H9 (cell line): Measurements from ENCODE around the gene SS18L1. TPM values are rescaled to one million over a fixed set of nuclear protein-coding genes. Genes with fewer than 3 reads are reported as not detected.

ENCODE experiments used
- DNase-seq: peaks from one replicate; pipeline ENCODE4 v3.0.0-alpha.2; 2017
- H2AFZ ChIP-seq: one replicate; pipeline ENCODE4 v1.6.1; 2013; ENCODE audit warnings: mild to moderate bottlenecking, low read length, control low read depth, moderate library complexity
- H2AK5ac ChIP-seq: 2 replicates; pipeline ENCODE4 v1.6.1; 2013; ENCODE audit warnings: low read length, control low read depth, mixed read lengths; ENCODE audit not compliant: insufficient read length
- H2BK120ac ChIP-seq: one replicate; pipeline ENCODE4 v1.6.1; 2013; ENCODE audit warnings: low read depth, mild to moderate bottlenecking, low read length, control low read depth, inconsistent platforms; ENCODE audit not compliant: poor library complexity, severe bottlenecking
- H2BK12ac ChIP-seq: 2 replicates; pipeline ENCODE4 v1.6.1; 2013; ENCODE audit warnings: low read length, control low read depth, mixed read lengths, low read depth; ENCODE audit not compliant: insufficient read length
- H2BK15ac ChIP-seq: 2 replicates; pipeline ENCODE4 v1.6.1; 2013; ENCODE audit warnings: low read depth, low read length, control low read depth
- H2BK20ac ChIP-seq: one replicate; pipeline ENCODE4 v1.6.1; 2013; ENCODE audit warnings: low read depth, mild to moderate bottlenecking, low read length, control low read depth, inconsistent platforms; ENCODE audit not compliant: poor library complexity, severe bottlenecking
- H2BK5ac ChIP-seq: 2 replicates; pipeline ENCODE4 v1.6.1; 2013; ENCODE audit warnings: low read length, control low read depth, mixed read lengths; ENCODE audit not compliant: insufficient read length
- H3K14ac ChIP-seq: 2 replicates; pipeline ENCODE4 v1.6.1; 2013; ENCODE audit warnings: low read length, control low read depth; ENCODE audit not compliant: insufficient read depth
- H3K18ac ChIP-seq: 2 replicates; pipeline ENCODE4 v1.6.1; 2013; ENCODE audit warnings: low read depth, mild to moderate bottlenecking, mixed read lengths, low read length, control low read depth; ENCODE audit not compliant: insufficient read length
- H3K23ac ChIP-seq: 2 replicates; pipeline ENCODE4 v1.6.1; 2013; ENCODE audit warnings: low read length, control low read depth, mixed read lengths, low read depth; ENCODE audit not compliant: insufficient read length
- H3K23me2 ChIP-seq: 2 replicates; pipeline ENCODE4 v1.6.1; 2013; ENCODE audit warnings: low read depth, mild to moderate bottlenecking, mixed read lengths, low read length, control low read depth; ENCODE audit not compliant: insufficient read length, poor library complexity, severe bottlenecking
- H3K27ac ChIP-seq: 2 replicates; pipeline ENCODE4 v1.5.1; 2013; ENCODE audit warnings: low read length, control low read depth, mixed read lengths, low read depth; ENCODE audit not compliant: insufficient read length
- H3K27me3 ChIP-seq: 2 replicates; pipeline ENCODE4 v1.6.1; 2013; ENCODE audit warnings: low read length, control low read depth, inconsistent platforms; ENCODE audit not compliant: insufficient read depth
- H3K4ac ChIP-seq: 2 replicates; pipeline ENCODE4 v1.6.1; 2013; ENCODE audit warnings: low read depth, mild to moderate bottlenecking, control low read depth, inconsistent platforms, low read length, moderate library complexity
- H3K4me1 ChIP-seq: 2 replicates; pipeline ENCODE4 v1.6.1; 2013; ENCODE audit warnings: low read length, control low read depth, inconsistent platforms; ENCODE audit not compliant: insufficient read depth
- H3K4me2 ChIP-seq: 2 replicates; pipeline ENCODE4 v1.6.1; 2013; ENCODE audit warnings: low read length, control low read depth, mixed read lengths; ENCODE audit not compliant: insufficient read length, insufficient read depth
- H3K56ac ChIP-seq: 2 replicates; pipeline ENCODE4 v1.6.1; 2013; ENCODE audit warnings: low read depth, mild to moderate bottlenecking, mixed read lengths, low read length, control low read depth; ENCODE audit not compliant: insufficient read length
- H3K79me1 ChIP-seq: 2 replicates; pipeline ENCODE4 v1.6.1; 2013; ENCODE audit warnings: low read depth, mild to moderate bottlenecking, moderate library complexity, low read length, control low read depth, inconsistent platforms; ENCODE audit not compliant: insufficient read depth, poor library complexity, severe bottlenecking
- H3K79me2 ChIP-seq: 2 replicates; pipeline ENCODE4 v1.6.1; 2013; ENCODE audit warnings: low read length, control low read depth, inconsistent platforms; ENCODE audit not compliant: insufficient read depth
- H3K9ac ChIP-seq: 2 replicates; pipeline ENCODE4 v1.6.1; 2013; ENCODE audit warnings: low read length, control low read depth, mixed read lengths; ENCODE audit not compliant: insufficient read length; ENCODE audit errors: extremely low read depth
- H3K9me3 ChIP-seq: one replicate; pipeline ENCODE4 v1.6.1; 2013; ENCODE audit warnings: low read depth, low read length, inconsistent platforms; ENCODE audit not compliant: control insufficient read depth
- H3T11ph ChIP-seq: one replicate; pipeline ENCODE4 v1.6.1; 2013; ENCODE audit warnings: mild to moderate bottlenecking, low read length, control low read depth, inconsistent platforms
- H4K20me1 ChIP-seq: one replicate; pipeline ENCODE4 v1.6.1; 2013; ENCODE audit not compliant: control insufficient read depth, insufficient read length, insufficient read depth
- H4K5ac ChIP-seq: 2 replicates; pipeline ENCODE4 v1.6.1; 2013; ENCODE audit warnings: low read depth, mild to moderate bottlenecking, mixed read lengths, low read length, control low read depth; ENCODE audit not compliant: insufficient read length
- H4K8ac ChIP-seq: replicated peaks from 2 replicates; pipeline ENCODE4 v1.6.1; 2013; ENCODE audit warnings: low read length, control low read depth, mixed read lengths, low read depth; ENCODE audit not compliant: insufficient read length
- H4K91ac ChIP-seq: 2 replicates; pipeline ENCODE4 v1.6.1; 2013; ENCODE audit warnings: low read depth, mild to moderate bottlenecking, moderate library complexity, mixed read lengths, low read length, control low read depth; ENCODE audit not compliant: insufficient read length
- H3K27ac Mint-ChIP-seq, 3 experiments: 2 replicates in 2 of 3; 3 replicates in 1 of 3; pipeline ENCODE4 v1.8.0; 2020 to 2021; ENCODE audit warnings: mixed read lengths in 3 of 3, mild to moderate bottlenecking in 1 of 3, moderate library complexity in 1 of 3
- H3K27me3 Mint-ChIP-seq: 2 replicates; pipeline ENCODE4 v1.8.0; 2021; ENCODE audit warnings: low read depth, mild to moderate bottlenecking, moderate library complexity, mixed read lengths
- H3K36me3 Mint-ChIP-seq, 3 experiments: 2 replicates in 2 of 3; 3 replicates in 1 of 3; pipeline ENCODE4 v1.8.0; 2020 to 2021; ENCODE audit warnings: low read depth in 3 of 3, mixed read lengths in 3 of 3; ENCODE audit not compliant: insufficient read depth in 1 of 3
- H3K4me1 Mint-ChIP-seq, 2 experiments: 2 replicates each; pipeline ENCODE4 v1.8.0; 2020; ENCODE audit warnings: mixed read lengths in 2 of 2
- H3K4me3 Mint-ChIP-seq, 2 experiments: 2 replicates in 1 of 2; 3 replicates in 1 of 2; pipeline ENCODE4 v1.8.0; 2020 to 2021; ENCODE audit warnings: mild to moderate bottlenecking in 2 of 2, mixed read lengths in 2 of 2, moderate library complexity in 1 of 2
- H3K9me3 Mint-ChIP-seq, 2 experiments: 2 replicates in 1 of 2; 3 replicates in 1 of 2; pipeline ENCODE4 v1.8.0; 2020; ENCODE audit warnings: mild to moderate bottlenecking in 2 of 2, mixed read lengths in 2 of 2, moderate library complexity in 1 of 2
- CTCF ChIP-seq: fragments of 200-600 bp; sonication (generic); conservative IDR thresholded peaks from 3 replicates; pipeline ENCODE4 v1.8.0; 2021; ENCODE audit warnings: antibody characterized with exemption, mild to moderate bottlenecking
- WGBS: extraction: QIAGEN DNeasy Blood & Tissue Kit; methylation state at CpG from one replicate; pipeline ENCODE4 v1.1.7; 2013; ENCODE audit warnings: missing lambda C conversion rate, low lambda C conversion rate, mixed read lengths; ENCODE audit not compliant: insufficient read length; ENCODE audit errors: extremely low coverage; 5-methylcytosine and 5-hydroxymethylcytosine counted together
- total RNA-seq: library from RNA; stranded (reverse); gene quantifications from 2 replicates; pipeline ENCODE4 v1.2.1, GENCODE V29; 2021

Gene SS18L1
- total RNA-seq, 1 experiment from 2014 or later = 22.2 TPM

DNA sequence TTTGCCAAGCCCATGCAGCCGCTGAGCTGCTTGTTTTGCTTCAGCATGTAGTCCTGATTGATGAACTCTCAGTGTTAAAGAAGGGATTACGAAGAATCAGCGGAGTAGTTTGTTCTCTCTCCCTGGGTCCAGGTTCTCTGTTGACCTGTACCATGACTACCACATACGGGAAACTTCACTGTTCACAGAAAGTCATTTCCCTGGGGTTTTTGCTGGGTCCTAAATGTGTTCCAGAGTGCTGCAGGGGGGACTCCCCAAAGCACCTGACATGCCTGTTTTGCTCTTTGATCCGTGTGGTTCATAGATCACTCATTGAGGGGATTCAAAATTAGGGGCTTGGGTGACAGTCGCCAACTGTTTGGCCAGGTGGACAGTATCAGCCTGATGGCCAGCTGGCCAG, 15.8 kb upstream of the SS18L1 start:
- H3K56ac ChIP-seq = no peak overlapping the region
- H2BK120ac ChIP-seq = no peak overlapping the region
- DNase-seq = no peak
- H3K14ac ChIP-seq = no peak overlapping the region
- no peak overlapping the region for H2BK15ac ChIP-seq
- H2AFZ ChIP-seq = no peak overlapping the region
- H2AK5ac ChIP-seq = no peak overlapping the region
- no peak for TF ChIP-seq CTCF
- no peak overlapping the region for H3T11ph ChIP-seq
- no peak overlapping the region for H3K4ac ChIP-seq
- peaks cover 9% of the 10 kb centered on the region; the same call in 1 of the 2 replicates for H3K79me2 ChIP-seq
- peaks cover 12 to 13% of the 10 kb centered on the region in 2 experiments for H3K4me1 Mint-ChIP-seq
- H3K9ac ChIP-seq = no peak overlapping the region
- no peaks in the 10 kb centered on the region for H3K9me3 ChIP-seq
- WGBS = no CpG with 5 or more reads among the region's 6 CpGs
- no peak overlapping the region for H4K8ac ChIP-seq
- no peaks in the 10 kb centered on the region for H3K9me3 Mint-ChIP-seq
- no peak overlapping the region for H3K27ac ChIP-seq
- no peaks in the 10 kb centered on the region for H3K27me3 ChIP-seq
- peaks cover 4% of the 10 kb centered on the region for H3K23me2 ChIP-seq
- H3K27ac Mint-ChIP-seq = peak overlapping the region in 2 of 3 experiments; percentile 11 to 28; a peak in 1 of 7 replicates
- H3K18ac ChIP-seq = no peak overlapping the region
- H3K23ac ChIP-seq = no peak overlapping the region
- peaks cover 3% of the 10 kb centered on the region for H4K20me1 ChIP-seq
- no peaks in the 10 kb centered on the region for H3K27me3 Mint-ChIP-seq
- no peak overlapping the region for H4K5ac ChIP-seq
- no peak overlapping the region for H2BK5ac ChIP-seq
- H3K4me2 ChIP-seq = no peak overlapping the region
- peaks cover 71 to 93% (median 89%) of the 10 kb centered on the region in 3 experiments for H3K36me3 Mint-ChIP-seq
- peaks cover 17% of the 10 kb centered on the region for H3K79me1 ChIP-seq
- H3K4me1 ChIP-seq = no peaks in the 10 kb centered on the region
- H4K91ac ChIP-seq = no peak overlapping the region
- no peak overlapping the region for H3K4me3 Mint-ChIP-seq
- no peak overlapping the region for H2BK12ac ChIP-seq
- H2BK20ac ChIP-seq = no peak overlapping the region
